ENCODE measurements around the gene ARHGAP5. TPM values are rescaled to one million over a fixed set of nuclear protein-coding genes. Genes with fewer than 3 reads are reported as not detected.

The ARHGAP5 gene
- total and polyA plus RNA-seq, 2 donors (not counting 3 experiments of a cell fraction or from before 2014, with no cell fraction given): 4.3 to 36.2 TPM

DNA sequence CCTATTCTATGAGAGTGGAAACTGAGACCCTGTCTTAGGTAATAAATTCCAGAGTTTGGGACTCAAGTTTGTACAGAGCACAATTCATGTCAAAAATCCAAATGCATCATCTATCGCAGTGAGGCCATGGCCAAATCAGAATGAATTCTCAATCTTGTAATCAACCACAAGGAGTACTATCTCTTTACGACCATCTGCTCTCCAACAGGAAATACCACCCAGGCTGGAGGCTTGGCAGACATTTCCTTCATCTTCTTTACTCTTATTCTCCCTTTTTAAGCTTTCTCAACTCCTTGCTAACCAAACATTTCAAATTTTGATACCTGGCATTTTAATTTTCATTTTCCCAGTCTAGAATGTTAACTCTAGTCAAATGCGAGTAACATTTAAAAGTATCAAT is 92.1 kb downstream of the ARHGAP5 start:
- intact Hi-C loops (cut with micrococcal nuclease): no loop called here
- POLR2A ChIA-PET: no interaction called here
- Histone ChIP-seq H3K27ac (ENCODE audit: insufficient read depth, low read depth, low read length) (no peak overlapping the region), H2AFZ (ENCODE audit: low read depth, low read length) (no peak overlapping the region), H3K4me2 (ENCODE audit: insufficient read depth, low read length) (no peak overlapping the region), H3K4me3 (replicated peaks in 1 of 3; ENCODE audit: insufficient read depth in 1 of 3, low read depth in 1 of 3, low read length in 3 of 3) (no peak overlapping the region), H3K4me1 (ENCODE audit: control insufficient read depth, extremely low read depth, insufficient read depth, low read length) (no peaks in the 10 kb centered on the region), H3K9ac (replicated peaks; ENCODE audit: extremely low read depth, insufficient read depth, low read length) (no peak overlapping the region), H3K79me2 (ENCODE audit: control insufficient read depth, insufficient read depth, low read length) (no peaks in the 10 kb centered on the region), H3K27me3 (ENCODE audit: control insufficient read depth in 2 of 2, insufficient read depth in 2 of 2, low read length in 2 of 2) (no peaks in the 10 kb centered on the region), H3K9me3 (replicated peaks; ENCODE audit: control insufficient read depth, insufficient read depth, low read length) (no peaks in the 10 kb centered on the region), H3K9me1 (replicated peaks; ENCODE audit: control insufficient read depth, extremely low read depth, insufficient read depth, low read length) (no peaks in the 10 kb centered on the region), H4K20me1 (replicated peaks; ENCODE audit: control insufficient read depth, extremely low read depth, insufficient read depth, low read length) (no peaks in the 10 kb centered on the region), H3K36me3 (ENCODE audit: control insufficient read depth in 2 of 2, extremely low read depth in 1 of 2, insufficient read depth in 2 of 2, low read length in 2 of 2) (no peaks in the 10 kb centered on the region)
- no peak for TF ChIP-seq POLR2AphosphoS5 (IDR thresholded peaks at IDR 0.05; ENCODE audit: insufficient read depth, low read depth, low read length)
- TF ChIP-seq GATA2 (IDR thresholded peaks at IDR 0.05; ENCODE audit: insufficient read depth, insufficient read length, low read depth, low read length): no peak
- no peak for TF ChIP-seq POLR2A (IDR thresholded peaks at IDR 0.05; ENCODE audit: low read depth, low read length)
- TF ChIP-seq, protein P1, sequence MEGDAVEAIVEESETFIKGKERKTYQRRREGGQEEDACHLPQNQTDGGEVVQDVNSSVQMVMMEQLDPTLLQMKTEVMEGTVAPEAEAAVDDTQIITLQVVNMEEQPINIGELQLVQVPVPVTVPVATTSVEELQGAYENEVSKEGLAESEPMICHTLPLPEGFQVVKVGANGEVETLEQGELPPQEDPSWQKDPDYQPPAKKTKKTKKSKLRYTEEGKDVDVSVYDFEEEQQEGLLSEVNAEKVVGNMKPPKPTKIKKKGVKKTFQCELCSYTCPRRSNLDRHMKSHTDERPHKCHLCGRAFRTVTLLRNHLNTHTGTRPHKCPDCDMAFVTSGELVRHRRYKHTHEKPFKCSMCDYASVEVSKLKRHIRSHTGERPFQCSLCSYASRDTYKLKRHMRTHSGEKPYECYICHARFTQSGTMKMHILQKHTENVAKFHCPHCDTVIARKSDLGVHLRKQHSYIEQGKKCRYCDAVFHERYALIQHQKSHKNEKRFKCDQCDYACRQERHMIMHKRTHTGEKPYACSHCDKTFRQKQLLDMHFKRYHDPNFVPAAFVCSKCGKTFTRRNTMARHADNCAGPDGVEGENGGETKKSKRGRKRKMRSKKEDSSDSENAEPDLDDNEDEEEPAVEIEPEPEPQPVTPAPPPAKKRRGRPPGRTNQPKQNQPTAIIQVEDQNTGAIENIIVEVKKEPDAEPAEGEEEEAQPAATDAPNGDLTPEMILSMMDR (IDR thresholded peaks at IDR 0.05; ENCODE audit: extremely low read depth in 1 of 2, insufficient read depth in 1 of 2, low read depth in 1 of 2, low read length in 2 of 2): no peak
- TF ChIP-seq, protein P2, sequence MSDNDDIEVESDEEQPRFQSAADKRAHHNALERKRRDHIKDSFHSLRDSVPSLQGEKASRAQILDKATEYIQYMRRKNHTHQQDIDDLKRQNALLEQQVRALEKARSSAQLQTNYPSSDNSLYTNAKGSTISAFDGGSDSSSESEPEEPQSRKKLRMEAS (IDR thresholded peaks at IDR 0.05; ENCODE audit: insufficient read depth, insufficient read length): no peak
- TF ChIP-seq JUN (IDR thresholded peaks at IDR 0.05; ENCODE audit: borderline replicate concordance, insufficient read depth, insufficient read length, low read depth): no peak
- no peak for TF ChIP-seq EZH2 (IDR thresholded peaks at IDR 0.05; ENCODE audit: borderline replicate concordance, low read depth, low read length, severe bottlenecking)
- TF ChIP-seq FOS (IDR thresholded peaks at IDR 0.05; ENCODE audit: borderline replicate concordance, insufficient read depth, low read length): no peak
- no peak for TF ChIP-seq MYC (IDR thresholded peaks at IDR 0.05; ENCODE audit: low read depth, low read length)
- BruUV-seq (replicated peaks): no TSS peak
- FAIRE-seq (no peak), DNase-seq (ENCODE audit: low read depth, low spot score) (no peak)
- CTCF ChIA-PET: no interaction called here
- dilution Hi-C loops (cut with MboI; ENCODE audit: extremely low pct_ligation_motif_present, low sequenced_read_pairs): no loop called here
